OCI-LY1 (cell line): ENCODE results near the gene LPCAT1.

Experiments
- H2AFZ ChIP-seq: fragments of 200-600 bp; sonication (generic), shearing (Covaris generic); 2 replicates; pipeline ENCODE4 v1.6.0; 2014; ENCODE audit warnings: antibody characterized with exemption, mild to moderate bottlenecking, low read length
- H3F3A ChIP-seq: fragments of 200-600 bp; sonication (generic), shearing (Covaris generic); 2 replicates; pipeline ENCODE4 v1.6.0; 2014; ENCODE audit warnings: mild to moderate bottlenecking, antibody characterized with exemption, low read length, moderate library complexity; ENCODE audit not compliant: insufficient read depth
- H3K27ac ChIP-seq: fragments of 200-600 bp; sonication (generic); 2 replicates; pipeline ENCODE4 v1.5.1; 2014; ENCODE audit warnings: low read length, mixed run types, mild to moderate bottlenecking, low read depth; ENCODE audit not compliant: poor library complexity, severe bottlenecking
- H3K27me3 ChIP-seq: fragments of 200-600 bp; sonication (generic); 2 replicates; pipeline ENCODE4 v1.6.0; 2014; ENCODE audit warnings: antibody characterized with exemption, mild to moderate bottlenecking, low read length, moderate library complexity; ENCODE audit not compliant: insufficient read depth
- H3K36me3 ChIP-seq: fragments of 200-600 bp; sonication (generic); 2 replicates; pipeline ENCODE4 v1.6.1; 2014; ENCODE audit warnings: mild to moderate bottlenecking, antibody characterized with exemption, low read length, moderate library complexity, mixed read lengths; ENCODE audit not compliant: insufficient read depth
- H3K4me1 ChIP-seq: fragments of 200-600 bp; sonication (generic); 2 replicates; pipeline ENCODE4 v1.5.1; 2014; ENCODE audit warnings: mild to moderate bottlenecking, low read length, moderate library complexity; ENCODE audit not compliant: insufficient read depth, severe bottlenecking
- H3K4me2 ChIP-seq: fragments of 200-600 bp; sonication (generic), shearing (Covaris generic); 2 replicates; pipeline ENCODE4 v1.6.1; 2014; ENCODE audit warnings: low read length
- H3K4me3 ChIP-seq: fragments of 200-600 bp; sonication (generic); 2 replicates; pipeline ENCODE4 v1.5.1; 2014; ENCODE audit warnings: low read length, low read depth, mild to moderate bottlenecking, mixed read lengths; ENCODE audit not compliant: poor library complexity, severe bottlenecking
- H3K79me2 ChIP-seq: fragments of 200-600 bp; shearing (Covaris generic); 2 replicates; pipeline ENCODE4 v1.6.1; 2016; ENCODE audit warnings: mixed run types, low read length, mixed read lengths; ENCODE audit not compliant: insufficient read depth
- H3K9ac ChIP-seq: fragments of 200-600 bp; sonication (generic), shearing (Covaris generic); 2 replicates; pipeline ENCODE4 v1.6.1; 2014; ENCODE audit warnings: mild to moderate bottlenecking, low read length, mixed read lengths
- H3K9me2 ChIP-seq: fragments of 200-600 bp; sonication (generic), shearing (Covaris generic); 2 replicates; pipeline ENCODE4 v1.6.1; 2014; ENCODE audit warnings: low read depth, mild to moderate bottlenecking, low read length, mixed read lengths
- H3K9me3 ChIP-seq: fragments of 200-600 bp; shearing (Covaris generic); 2 replicates; pipeline ENCODE4 v1.6.1; 2014; ENCODE audit warnings: low read length, mixed read lengths
- H4K20me1 ChIP-seq: fragments of 200-600 bp; sonication (generic), shearing (Covaris generic); 2 replicates; pipeline ENCODE4 v1.6.0; 2016; ENCODE audit warnings: mild to moderate bottlenecking, low read length; ENCODE audit not compliant: insufficient read depth
- EZH2 ChIP-seq: fragments of 200-600 bp; sonication (generic), shearing (Covaris generic); IDR thresholded peaks from 2 replicates; pipeline ENCODE4 v1.8.0; 2017; ENCODE audit warnings: borderline replicate concordance, mixed run types, mild to moderate bottlenecking, antibody characterized with exemption, low read length, moderate library complexity, mixed read lengths
- TF ChIP-seq, protein P1 (sequence below): fragments of 200-600 bp; sonication (generic), shearing (Covaris generic); IDR thresholded peaks from 2 replicates; pipeline ENCODE4 v1.5.1; 2017; ENCODE audit warnings: mild to moderate bottlenecking, antibody characterized with exemption, low read length, moderate library complexity, mixed read lengths

The LPCAT1 gene

DNA sequence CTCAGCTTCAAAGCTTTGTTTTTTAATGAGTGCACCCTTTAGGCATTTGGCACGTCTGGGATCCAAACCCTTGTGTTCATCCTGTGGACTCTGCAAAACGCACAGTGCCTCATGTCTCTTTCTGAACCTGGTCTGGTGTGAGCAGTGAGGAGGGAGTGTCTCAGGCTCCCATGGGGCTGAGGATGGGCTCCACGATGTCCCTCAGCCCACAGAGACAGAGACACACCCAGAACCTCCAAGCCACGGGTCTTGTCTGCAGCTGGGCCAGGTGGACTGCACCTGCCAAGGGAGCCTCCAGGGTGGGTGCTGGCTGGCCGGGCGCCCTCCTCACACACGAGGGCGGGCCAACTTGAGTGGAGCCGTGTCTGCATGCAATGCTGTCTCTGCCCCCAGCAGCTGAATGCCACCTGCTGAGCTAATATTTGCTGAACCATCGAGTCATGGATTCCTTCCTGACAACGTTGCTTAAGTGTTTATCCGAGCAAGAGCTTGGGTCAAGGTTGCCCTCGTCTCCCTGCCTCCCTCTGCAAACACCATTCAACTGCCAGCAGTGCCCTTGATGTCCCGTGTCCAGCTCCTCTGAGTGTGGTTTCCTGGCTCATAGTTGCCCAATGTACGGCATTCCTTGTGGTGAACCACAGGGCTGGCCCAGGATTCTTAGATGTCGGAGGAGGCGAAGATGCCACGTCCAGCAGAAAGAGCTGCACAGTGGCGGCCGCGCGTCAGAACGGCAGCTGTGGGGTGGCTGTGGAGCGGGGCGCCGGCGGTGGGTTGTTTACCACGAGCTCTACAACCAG is 31.4 kb upstream of the LPCAT1 start:
- Histone ChIP-seq H3K9ac (no peak overlapping the region), H3K4me1 (no peaks in the 10 kb centered on the region), H3K27me3 (peaks cover 22% of the 10 kb centered on the region), H3K4me3 (no peak overlapping the region), H3K4me2 (no peak overlapping the region), H4K20me1 (no peaks in the 10 kb centered on the region), H3K9me2 (no peaks in the 10 kb centered on the region), H3F3A (no peaks in the 10 kb centered on the region), H3K9me3 (peaks cover 4% of the 10 kb centered on the region; the same call in 1 of the 2 replicates), H3K27ac (no peak overlapping the region), H3K36me3 (no peaks in the 10 kb centered on the region), H2AFZ (no peak overlapping the region), H3K79me2 (no peaks in the 10 kb centered on the region)
- no peak for TF ChIP-seq EZH2
- TF ChIP-seq, protein P1, sequence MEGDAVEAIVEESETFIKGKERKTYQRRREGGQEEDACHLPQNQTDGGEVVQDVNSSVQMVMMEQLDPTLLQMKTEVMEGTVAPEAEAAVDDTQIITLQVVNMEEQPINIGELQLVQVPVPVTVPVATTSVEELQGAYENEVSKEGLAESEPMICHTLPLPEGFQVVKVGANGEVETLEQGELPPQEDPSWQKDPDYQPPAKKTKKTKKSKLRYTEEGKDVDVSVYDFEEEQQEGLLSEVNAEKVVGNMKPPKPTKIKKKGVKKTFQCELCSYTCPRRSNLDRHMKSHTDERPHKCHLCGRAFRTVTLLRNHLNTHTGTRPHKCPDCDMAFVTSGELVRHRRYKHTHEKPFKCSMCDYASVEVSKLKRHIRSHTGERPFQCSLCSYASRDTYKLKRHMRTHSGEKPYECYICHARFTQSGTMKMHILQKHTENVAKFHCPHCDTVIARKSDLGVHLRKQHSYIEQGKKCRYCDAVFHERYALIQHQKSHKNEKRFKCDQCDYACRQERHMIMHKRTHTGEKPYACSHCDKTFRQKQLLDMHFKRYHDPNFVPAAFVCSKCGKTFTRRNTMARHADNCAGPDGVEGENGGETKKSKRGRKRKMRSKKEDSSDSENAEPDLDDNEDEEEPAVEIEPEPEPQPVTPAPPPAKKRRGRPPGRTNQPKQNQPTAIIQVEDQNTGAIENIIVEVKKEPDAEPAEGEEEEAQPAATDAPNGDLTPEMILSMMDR, result no peak

DNA sequence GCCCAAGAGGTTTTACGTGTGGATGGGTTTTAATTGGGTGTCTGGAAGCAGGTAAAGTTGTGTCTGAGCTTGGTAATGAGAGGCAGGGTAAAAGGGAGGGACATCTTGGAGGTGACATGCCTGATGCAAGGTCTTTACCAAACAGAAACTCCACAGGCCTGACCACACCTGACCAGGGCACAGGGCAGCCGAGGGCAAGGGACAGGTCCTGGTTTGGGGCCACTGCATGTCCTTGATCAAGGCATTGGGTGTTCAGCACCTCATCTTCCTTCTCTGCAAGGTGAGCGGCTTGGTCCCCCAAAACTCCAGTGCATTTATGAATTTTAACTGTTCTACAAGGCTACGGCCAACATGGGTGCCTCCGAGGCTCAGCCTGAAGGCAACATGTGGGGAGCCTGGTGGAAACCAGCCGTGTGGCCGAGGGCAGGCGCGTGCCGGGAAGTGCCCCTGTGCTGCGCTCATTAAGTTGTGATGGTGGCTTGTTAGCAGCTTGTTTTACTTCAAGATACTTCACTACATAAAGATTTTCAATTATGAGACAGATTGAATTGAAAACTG is 30.7 kb upstream of the LPCAT1 start:
- Histone ChIP-seq H3K9me2 (no peaks in the 10 kb centered on the region), H3K4me2 (no peak overlapping the region), H3K4me1 (no peaks in the 10 kb centered on the region), H2AFZ (no peak overlapping the region), H3K4me3 (no peak overlapping the region), H3F3A (no peaks in the 10 kb centered on the region), H3K27me3 (peaks cover 20% of the 10 kb centered on the region), H3K79me2 (no peaks in the 10 kb centered on the region), H3K9me3 (no peaks in the 10 kb centered on the region), H3K36me3 (no peaks in the 10 kb centered on the region), H4K20me1 (no peaks in the 10 kb centered on the region), H3K27ac (no peak overlapping the region), H3K9ac (no peak overlapping the region)
- TF ChIP-seq, protein P1, result no peak
- TF ChIP-seq EZH2, result no peak

DNA sequence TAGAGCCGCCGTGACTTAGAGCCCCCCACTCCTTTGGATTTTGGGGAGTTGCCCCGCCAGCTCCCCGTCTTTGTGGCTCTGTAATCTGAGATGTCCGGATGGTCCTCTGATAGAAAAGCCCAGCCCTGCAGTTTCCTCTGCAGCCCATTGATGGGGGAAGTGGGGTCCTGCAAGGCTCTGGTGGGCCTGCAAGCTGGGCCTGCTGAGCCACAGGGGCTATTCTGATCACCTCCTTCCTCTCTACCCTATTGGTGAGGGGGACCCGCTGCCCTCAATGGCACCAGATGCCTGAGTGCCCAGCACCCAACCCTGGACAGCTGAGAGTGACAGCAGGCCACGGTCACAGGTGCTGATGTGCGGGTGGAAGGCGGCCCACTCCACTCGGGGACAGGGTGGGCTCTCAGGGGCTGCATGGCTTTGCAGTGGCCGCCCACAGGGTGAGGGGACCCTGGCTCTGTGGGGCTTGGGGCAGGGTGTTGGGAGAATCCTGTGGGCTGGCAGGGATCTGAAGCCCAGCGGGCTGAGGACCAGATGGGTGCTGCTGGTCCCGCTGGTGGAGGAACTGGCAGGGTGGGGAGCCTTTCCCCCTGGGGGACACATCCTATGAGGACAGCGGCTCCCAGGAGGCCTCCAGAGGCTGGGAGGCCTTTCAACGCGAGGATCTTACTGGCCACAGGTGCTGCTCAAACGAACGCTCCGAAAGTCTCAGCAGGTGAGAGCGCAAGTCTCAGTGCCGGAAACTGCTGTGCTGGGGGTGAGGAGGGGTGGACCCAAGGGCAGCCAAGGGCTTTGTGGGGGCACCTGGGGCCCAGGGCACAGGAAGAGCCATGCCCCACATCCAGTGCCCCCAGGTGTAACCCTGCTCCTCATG is 30.0 kb upstream of the LPCAT1 start:
- Histone ChIP-seq H3K27ac (no peak overlapping the region), H3K4me1 (no peaks in the 10 kb centered on the region), H3K9me2 (no peaks in the 10 kb centered on the region), H3K79me2 (no peaks in the 10 kb centered on the region), H3K36me3 (no peaks in the 10 kb centered on the region), H3K4me3 (no peak overlapping the region), H2AFZ (no peak overlapping the region), H4K20me1 (no peaks in the 10 kb centered on the region), H3K9me3 (no peaks in the 10 kb centered on the region), H3F3A (no peaks in the 10 kb centered on the region), H3K27me3 (peaks cover 15% of the 10 kb centered on the region), H3K9ac (no peak overlapping the region), H3K4me2 (no peak overlapping the region)
- TF ChIP-seq, protein P1, result no peak
- TF ChIP-seq EZH2, result no peak
